HUDEP-2 (cell line): ENCODE results near the gene SVBP.
"Not testable (repeated sequence)": the region's sequence is repeated elsewhere in the genome, so short reads cannot be mapped to it uniquely, and the experiment has no call there.

Experiments used
- DNase-seq, 76 experiments: peaks; one replicate each; lab custom pipeline; 2025; ENCODE audit not compliant: unreplicated experiment in 76 of 76; lab: John Stamatoyannopoulos, UW

Gene SVBP

DNA sequence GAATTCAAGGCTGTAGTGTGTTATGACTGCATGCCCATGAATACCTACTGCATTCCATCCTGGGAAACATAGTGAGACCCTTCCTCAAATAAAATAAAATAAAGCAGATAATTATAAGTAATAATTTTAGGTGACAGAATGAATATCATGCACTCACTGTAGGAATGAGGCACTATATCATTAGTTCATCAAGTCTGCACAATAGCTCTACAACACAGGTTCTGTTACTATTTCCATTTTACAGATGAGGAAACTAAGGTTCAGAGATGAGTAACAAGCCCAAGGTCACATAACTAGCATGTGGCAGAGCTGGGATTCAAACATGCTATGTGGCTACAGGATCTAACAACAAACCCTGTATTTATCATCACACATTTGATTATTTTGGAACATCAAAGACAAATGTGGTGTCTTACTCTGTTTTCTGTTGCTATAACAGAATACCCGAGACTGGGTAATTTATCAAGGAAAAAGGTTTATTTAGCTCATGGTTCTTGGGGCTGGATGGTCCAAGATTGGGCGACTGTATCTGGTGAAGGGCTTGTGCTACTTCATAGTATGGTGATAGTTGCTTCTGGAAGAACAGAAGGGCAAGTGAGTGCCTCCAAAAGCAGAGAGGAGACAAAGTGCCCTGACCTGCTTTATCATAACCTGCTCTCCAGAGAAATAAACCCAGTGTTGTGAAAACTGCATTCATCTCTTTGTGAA is 24.4 kb upstream of the SVBP start:
- DNase-seq, result no peak

GRCh38 chr1:42841010-42841409 is 23.8 kb upstream of the SVBP start:
- DNase-seq, result no peak

- no peak for DNase-seq
Measured at GRCh38 chr1:42838482-42839190, 21.4 kb upstream of the SVBP start.

DNA sequence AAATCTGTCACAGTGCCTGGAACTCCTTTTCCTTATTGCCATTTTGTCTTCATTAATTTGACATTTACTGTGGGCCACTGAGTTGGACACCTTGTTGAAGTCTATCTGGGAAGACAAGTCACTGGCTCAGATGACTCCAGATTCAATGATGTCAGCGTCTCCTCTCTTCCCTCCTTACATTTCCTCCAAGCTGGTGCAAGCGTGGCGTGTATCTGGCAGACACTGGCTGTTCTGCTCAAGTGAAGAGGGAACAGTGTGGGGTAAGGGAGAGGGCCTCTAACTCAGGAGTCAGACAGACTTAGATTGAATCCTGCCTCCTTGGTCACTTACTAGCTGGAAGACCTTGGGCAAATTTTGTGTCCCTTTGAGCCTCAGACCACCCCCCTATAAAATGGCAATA is 20.5 kb upstream of the SVBP start:
- DNase-seq, result no peak

DNA sequence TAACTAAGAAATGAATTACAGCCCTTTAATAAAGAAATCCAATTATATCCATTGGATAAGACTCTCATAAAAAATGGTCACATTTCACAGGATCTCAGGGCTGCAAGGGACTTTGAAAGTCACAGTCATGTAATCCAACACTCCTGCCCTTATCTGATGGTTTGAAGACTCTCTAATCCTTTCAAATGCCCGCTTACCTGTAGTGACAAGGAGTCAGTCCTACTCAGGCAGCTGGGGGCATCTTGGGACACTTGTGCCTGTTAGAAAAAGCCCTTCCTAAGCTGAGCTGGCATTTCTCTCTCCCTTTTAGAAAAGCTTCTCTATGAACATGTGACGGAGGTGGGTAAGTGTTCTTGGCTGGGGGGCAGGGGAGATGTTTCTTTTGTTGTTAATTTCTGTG is 18.2 kb upstream of the SVBP start:
- no peak for DNase-seq

DNA sequence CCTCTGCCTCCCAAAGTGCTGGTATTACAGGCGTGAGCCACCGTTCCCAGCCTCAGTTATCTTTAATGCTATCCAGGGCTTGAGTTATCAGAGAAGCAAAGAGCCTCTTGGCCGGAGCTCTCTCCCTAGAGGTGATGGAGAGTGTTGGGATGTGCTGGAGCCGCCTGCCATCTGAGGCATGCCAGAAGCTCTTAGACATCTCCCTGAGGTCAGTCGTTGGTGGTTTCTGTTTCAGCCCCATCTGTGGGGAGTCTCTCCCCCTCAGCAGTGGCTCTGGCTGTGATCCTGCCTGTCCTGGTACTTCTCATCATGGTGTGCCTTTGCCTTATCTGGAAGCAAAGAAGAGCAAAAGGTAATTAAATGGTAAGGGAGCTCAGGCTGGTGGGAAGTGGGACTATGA is 17.6 kb upstream of the SVBP start:
- no peak for DNase-seq

- DNase-seq, result no peak
Measured at GRCh38 chr1:42833981-42834380, 16.8 kb upstream of the SVBP start.

DNA sequence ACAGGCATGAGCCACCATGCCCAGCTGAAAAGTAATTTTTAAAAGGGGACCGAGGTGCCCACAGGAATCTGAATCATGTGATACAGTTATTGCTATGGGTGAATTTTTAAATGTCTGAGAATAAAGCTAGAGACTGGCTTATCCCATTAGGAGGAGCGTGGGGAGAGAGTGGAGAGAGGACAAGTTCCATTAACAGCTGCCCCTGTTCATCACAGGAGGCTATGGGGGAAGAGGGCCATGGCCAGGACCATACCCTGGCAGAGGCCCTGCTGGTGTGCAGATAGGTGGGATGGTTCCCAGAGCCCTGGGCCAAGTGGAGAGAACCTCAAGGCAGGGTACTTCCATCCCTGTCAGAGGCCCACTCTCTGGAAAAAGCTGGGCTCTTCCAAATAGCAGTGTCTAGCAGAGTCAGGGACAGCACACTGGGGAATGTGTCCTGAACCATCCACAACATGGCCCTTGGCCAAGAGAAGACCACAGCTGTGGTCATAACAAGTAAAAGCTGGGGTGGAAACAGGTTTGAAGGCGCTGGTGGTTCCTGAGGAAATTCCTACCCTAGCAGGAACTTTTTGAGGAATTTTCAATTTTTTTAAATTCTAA is 15.5 kb upstream of the SVBP start:
- DNase-seq, result no peak

- no peak for DNase-seq
Measured at GRCh38 chr1:42831273-42831672, 14.1 kb upstream of the SVBP start.

DNA sequence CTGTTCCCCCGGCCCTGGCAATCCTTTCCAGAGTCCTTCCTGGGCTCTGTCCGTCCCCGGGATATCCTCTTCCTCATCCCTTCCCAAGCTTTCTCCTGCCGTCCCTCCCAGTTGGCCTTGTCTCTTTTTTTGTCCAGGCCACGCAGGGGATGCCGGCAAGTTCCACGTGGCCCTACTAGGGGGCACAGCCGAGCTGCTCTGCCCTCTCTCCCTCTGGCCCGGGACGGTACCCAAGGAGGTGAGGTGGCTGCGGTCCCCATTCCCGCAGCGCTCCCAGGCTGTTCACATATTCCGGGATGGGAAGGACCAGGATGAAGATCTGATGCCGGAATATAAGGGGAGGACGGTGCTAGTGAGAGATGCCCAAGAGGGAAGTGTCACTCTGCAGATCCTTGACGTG is 13.4 kb upstream of the SVBP start:
- no peak for DNase-seq

- peak in 75 of 76 experiments; percentile 24 to 98 (median 76) for DNase-seq
Measured at GRCh38 chr1:42825036-42825851, 8.0 kb upstream of the SVBP start.

- peak in 31 of 76 experiments; percentile 12 to 64 (median 44) for DNase-seq
Measured at GRCh38 chr1:42824481-42825035, 7.4 kb upstream of the SVBP start.

DNA sequence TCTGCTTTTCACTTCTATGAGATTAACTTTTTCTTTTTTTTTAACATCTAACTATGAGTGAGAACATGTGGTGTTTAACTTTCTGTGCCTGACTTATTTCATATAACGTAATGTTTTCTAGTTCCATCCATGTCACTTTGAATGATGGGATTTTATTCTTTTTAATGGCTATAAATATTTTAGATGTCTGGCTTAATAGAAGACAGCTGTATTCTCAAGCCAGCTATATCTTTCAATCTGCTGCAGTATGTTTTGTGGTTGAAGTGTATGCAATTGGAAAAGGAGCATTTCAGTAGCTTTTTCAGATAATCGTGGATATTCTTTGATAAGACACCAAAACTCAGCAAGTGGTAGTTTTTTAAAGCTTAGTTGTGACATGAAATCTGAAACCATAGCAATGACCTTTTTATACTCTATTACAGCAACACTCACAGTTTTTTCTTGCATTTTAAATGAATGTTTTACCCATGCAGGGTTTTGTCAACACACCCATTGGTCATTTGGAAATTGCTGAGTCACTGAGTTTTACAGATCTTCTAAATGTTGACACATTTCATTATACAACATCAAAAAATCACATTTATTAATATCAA is 5.7 kb upstream of the SVBP start:
- DNase-seq, result peak in 11 of 76 experiments; percentile 8 to 53 (median 18)

GRCh38 chr1:42821690-42822089 is 4.5 kb upstream of the SVBP start:
- DNase-seq, result no peak

- DNase-seq, result no peak
Measured at GRCh38 chr1:42820813-42821212, 3.6 kb upstream of the SVBP start.

DNA sequence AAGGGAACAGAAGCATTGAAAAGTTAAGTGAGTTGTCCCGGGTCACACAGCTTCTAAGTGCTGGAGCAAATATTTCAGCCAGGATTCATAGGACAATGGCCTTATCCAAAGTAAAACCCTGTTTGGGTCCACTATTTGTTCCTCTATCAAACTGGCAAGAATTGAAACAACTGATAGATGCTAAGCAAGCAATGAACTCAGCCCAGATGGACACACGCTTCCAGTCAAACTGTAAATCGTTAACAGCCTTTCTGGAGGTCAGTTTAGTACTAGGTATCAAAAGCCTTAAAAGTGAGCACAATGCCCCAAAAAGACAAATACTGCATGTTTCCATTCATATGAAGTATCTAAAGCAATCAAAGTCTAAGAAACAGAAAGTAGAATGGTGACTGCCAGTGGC is 779 bp upstream of the SVBP start:
- DNase-seq, result no peak

- DNase-seq, result no peak
Measured at GRCh38 chr1:42817440-42817767, 207 bp upstream of the SVBP start.

DNA sequence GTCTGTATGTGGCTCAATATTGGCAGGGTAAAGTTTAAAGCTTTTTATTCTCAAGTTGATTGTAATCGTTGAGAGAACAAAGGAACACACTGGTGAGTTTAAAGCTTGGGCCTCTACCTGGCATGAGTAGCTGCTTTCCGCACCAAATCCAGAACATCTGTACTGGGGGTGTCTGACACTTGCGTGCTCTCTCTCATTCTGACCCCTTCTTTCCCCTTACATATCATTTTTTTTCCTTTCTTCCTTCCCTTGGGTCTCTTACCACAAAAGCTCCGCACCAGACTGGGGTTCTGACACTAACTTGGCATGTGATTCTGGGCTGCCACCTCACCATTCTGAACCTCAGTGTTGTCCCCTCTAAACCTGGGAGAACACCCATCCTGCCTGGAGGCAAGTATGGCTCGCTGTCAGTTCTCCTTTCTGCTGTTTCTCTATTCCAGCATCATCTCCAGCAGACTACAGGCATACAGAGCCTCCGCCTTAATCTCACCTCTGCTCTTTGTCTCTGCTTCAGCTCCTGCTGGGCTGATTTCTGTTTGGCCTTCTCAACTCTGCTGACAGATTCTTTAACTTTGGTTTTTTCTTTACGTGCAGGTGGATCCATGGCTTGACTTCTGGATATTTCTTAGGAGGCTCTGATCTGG is 1.1 kb downstream of the SVBP start:
- peak in 2 of 76 experiments; percentile 11 to 26 for DNase-seq

- DNase-seq, result not testable (repeated sequence)
Measured at GRCh38 chr1:42814815-42815214, 2.4 kb downstream of the SVBP start.

DNA sequence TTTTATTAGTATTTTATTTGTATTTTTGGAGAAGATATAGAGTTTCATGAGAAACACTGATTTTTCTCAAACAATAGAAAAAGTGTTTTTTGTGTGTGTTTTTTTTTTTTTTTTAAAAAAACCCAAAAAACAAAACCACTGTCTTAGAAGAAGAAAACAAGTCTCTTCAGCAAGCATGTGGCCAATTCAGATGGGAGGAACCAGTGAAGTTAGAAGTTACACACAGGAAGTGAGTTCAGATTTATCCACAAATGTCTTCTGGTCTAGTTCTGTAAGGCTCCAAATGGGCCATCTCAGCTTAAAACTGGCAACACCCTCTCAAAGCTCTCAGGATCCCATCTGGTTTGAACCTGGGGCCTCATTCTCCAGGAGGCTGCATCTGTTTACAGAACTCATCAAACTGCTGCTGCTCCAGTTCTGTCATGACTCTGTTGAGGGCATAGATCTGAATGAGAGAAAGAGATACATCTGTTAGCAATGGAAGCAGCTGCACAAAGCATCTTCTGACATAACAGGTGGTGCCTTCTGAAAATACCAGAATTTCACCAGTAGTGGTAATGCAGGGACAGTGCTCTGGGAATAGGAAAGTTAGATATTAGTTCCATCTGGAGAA is 10.0 kb downstream of the SVBP start:
- no peak for DNase-seq
